HG02870 (cell line): ENCODE measurements around the gene PNMA8C.
"Not testable (repeated sequence)": the region's sequence is repeated elsewhere in the genome, so short reads cannot be mapped to it uniquely, and the experiment has no call there.

Experiments used
- ATAC-seq: cut with Tn5 transposase; IDR thresholded peaks from one replicate; pipeline ENCODE4 v1.9.1; 2021; ENCODE audit warnings: mild to moderate bottlenecking, moderate library complexity; ENCODE audit not compliant: unreplicated experiment

Gene PNMA8C

DNA sequence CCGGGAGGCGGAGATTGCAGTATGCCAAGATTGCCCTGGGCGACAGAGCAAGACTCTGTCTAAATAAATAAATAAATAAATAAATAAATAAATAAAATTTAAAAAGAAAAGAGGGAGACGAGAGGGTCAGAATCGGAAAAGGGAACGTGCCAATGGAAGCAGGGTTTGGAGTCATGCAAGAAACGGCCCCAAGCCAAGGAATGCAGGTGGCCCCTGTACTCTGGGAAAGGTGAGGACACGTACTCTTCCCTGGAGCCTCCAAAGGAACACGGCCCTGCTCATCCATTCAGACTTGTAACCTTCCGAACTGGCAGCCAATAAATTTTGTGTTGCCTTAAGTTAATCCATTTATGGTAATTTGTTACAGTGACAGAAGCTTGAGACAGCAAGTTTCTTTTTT, 19.9 kb upstream of the PNMA8C start:
- ATAC-seq = no peak

DNA sequence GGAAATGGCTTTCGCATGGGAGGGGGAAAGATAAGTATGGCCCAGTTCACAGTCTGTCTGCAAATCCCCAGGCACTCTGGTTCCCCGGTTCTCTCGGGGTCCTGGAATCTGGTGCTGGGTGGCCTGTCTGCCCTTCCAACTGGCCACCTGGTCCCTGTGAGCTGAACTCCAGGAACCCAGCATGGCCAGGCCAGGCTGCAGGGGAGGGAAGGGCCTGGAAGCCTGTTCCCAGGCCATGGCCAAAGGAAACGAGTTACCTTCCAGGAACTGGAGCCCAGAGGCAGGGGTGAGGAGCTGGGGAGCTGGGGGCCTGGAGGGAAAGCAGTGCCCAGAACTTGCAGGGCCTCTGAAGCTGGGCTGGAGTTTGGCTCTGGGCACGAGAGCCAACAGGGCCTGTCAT, 19.1 kb upstream of the PNMA8C start:
- no peak for ATAC-seq

DNA sequence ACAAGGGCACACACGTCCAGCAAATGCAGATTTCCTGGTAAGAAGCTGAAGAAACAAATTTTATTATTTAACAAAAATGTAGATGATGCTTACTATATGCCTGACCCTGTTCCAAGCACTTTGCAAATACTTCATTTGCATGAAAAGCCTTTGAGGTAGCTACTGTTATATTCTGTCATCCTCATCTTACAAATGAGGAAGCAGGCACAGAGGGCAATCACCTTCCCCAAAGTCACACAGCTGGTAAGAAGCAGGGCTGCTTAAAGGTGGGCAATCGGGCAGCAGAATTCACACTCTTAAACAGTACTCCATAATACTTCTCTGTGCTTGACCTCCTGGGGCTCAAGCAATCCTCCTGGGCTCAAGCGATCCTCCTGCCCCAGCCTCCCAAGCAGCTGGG, 18.3 kb upstream of the PNMA8C start:
- ATAC-seq = no peak

DNA sequence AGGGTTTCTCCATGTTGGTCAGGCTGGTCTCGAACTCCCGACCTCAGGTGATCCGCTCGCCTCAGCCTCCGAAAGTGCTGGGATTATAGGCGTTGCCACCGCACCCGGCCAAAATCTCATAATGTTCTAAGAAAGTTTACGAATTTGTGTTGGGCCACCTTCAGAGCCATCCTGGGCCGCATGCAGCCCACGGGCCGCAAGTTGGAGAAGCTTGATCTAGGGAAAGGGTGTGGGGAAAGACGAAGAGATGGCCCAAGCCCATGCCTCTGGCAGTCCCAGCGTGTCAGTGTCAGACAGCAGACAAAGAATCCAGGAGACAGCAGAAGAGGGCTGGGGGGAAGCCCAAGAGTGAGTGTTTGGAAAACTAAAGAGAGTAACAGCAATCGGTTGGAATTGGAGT, 17.3 kb upstream of the PNMA8C start:
- no peak for ATAC-seq

DNA sequence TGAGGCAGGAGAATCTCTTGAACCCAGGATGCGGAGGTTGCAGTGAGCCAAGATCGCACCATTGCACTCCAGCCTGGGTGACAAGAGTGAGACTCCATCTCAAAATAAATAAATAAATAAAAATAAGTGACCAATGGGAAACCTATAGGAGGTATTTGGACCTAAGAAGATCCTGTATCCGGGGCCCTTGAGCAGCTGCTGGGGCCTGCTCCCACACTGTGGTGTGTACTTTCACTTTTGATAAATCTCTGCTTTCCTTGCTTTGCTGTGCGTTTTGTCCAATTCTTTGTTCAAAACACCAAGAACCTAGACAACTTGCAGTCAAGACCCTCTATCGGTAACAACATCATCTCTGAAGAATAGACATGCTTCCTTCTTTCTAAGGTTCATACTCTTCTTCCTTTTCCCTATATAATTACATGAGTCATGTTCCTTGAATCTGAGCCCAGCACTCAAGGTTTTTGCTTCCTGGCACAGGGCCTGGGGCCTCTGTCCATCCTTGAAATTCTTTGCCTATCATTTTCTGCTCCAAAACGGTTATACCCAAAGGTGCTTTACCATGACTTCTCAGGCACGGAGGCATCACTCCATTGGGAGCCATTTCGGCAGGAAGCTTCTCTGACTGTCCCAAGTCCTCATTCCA, 14.2 kb upstream of the PNMA8C start:
- ATAC-seq = no peak

DNA sequence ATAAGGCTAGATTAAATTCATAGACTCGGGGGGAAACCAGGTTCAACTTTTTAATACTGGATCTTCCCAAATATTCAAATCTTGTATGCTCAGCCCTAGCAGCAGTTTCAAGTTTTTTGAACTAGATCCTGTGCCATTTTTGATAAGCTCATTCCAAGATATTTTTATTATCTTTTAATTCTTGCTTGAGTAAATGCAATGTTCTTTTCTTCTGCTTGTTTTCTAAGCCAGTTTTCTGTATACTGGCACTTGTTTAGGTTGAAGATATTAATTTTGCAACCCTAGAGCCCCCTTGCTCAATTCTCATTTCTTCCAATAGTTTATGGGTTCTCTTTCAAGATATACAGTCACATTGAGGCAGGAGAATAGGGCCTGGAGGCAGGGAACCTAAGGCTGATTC, 13.1 kb upstream of the PNMA8C start:
- no peak for ATAC-seq

DNA sequence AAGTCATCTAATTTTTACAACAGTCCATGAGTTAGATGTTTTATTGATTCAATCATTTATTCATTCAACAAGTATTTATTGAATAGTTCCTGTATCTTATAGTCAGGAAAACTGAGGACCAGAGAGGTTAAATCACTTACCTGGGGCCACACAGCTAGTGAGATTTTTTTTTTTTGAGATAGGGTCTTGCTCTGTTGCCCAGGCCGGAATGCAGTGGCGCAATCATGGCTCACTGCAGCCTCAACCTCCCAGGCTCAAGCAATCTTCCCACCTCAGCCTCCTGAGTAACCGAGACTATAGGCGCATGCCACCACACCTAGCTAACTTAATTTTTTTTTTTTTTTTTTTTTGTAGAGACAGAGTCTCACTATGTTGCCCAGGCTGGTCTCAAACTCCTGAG, 7.0 kb upstream of the PNMA8C start:
- not testable (repeated sequence) for ATAC-seq

DNA sequence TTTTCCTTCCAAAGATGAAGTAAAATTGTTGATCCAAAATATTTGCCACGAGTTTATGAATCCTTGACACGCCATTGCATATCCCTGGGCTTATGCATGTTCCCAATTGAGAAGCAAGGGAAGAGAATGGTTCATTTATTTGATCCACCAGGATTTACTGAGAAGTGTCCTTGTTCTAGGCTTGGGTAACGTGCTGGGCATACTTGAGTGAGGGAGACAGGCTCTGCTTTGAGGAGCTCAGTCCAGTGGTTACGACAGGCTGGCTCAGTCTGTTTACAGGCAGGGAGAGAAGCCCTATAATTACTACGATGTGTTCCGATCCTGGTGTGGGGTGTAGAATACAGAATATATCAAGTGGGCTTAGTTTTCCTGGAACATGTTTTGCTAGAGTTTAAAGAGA, 6.3 kb upstream of the PNMA8C start:
- no peak for ATAC-seq

DNA sequence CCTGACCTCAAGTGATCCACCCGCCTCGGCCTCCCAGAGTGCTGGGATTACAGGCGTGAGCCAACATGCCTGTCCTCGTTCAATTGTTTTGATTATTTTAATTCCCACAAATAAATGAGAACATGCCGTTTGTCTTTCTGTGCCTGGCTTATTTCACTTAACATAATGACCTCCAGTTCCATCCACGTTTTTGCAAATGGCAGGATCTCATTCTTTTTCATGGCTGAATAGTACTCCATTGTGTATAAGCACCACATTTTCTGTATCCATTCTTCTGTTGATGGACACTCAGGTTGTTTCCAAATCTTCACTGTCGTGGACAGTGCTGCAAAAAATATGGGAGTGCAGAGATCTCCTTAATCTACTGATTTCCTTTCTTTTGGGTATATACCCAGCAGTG, 4.7 kb upstream of the PNMA8C start:
- not testable (repeated sequence) for ATAC-seq

DNA sequence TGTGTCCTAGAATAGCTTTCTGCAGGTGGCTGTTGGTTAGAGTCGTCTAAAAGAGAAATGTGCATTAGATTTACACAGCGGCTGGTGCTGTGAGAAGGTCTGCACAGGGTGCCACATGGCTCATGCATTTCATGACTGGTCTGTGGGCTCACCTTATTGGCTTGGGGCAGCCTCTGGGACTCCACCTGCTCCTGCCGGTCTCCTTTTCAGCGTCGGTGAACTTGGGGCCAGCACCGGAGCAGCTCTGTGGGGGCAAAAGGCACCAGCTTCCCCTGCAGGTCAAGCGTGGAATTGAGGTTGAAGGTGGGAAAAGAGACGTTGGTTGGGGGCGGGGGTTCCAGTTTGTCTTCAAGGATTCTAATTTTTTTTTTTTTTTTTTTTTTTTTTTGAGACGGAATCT, 3.1 kb upstream of the PNMA8C start:
- ATAC-seq = no peak

DNA sequence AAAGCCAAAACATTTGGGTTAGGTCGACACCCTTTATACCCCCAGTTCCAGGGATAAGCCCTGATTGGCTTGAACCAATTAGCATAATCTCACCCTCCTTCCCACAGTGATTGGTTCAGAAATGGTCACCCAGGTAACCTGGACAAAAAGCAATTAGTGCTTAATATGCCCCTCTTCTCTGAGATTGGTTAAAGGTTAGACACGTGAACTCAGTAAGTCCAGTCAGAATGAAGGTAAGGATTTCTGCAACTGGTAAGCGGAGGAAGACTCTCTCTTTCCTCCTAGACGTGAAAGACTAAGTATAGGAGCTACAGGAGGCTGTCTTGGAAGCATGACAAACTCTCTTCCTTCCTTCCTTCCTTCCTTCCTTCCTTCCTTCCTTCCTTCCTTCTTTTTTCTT, 1.3 kb upstream of the PNMA8C start:
- no peak for ATAC-seq

DNA sequence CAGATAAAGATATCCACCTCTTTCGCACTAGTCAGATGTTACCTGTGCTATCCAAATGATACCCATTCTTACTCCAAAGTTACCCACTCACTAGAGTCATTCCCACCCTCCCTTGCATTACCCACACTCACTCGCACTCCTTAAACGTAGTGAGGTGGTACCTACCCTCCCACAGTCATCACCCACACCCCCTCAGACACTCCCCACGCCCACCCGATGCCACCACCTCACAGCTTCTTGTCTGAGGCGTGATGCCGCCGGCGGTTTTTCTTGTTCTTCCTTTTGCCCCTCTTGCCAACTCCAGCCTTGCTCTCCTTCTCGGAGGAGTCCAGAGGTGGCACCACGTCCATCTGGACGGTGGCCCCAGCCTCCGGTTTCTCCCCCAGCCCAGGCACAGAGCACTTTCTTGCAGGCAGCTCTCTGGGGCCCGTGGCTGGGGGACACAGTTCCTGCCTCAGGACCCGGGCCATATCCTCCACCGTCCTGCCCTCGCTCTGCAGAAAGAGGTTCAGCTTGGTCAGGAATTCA, 1.2 kb downstream of the PNMA8C start:
- no peak for ATAC-seq

DNA sequence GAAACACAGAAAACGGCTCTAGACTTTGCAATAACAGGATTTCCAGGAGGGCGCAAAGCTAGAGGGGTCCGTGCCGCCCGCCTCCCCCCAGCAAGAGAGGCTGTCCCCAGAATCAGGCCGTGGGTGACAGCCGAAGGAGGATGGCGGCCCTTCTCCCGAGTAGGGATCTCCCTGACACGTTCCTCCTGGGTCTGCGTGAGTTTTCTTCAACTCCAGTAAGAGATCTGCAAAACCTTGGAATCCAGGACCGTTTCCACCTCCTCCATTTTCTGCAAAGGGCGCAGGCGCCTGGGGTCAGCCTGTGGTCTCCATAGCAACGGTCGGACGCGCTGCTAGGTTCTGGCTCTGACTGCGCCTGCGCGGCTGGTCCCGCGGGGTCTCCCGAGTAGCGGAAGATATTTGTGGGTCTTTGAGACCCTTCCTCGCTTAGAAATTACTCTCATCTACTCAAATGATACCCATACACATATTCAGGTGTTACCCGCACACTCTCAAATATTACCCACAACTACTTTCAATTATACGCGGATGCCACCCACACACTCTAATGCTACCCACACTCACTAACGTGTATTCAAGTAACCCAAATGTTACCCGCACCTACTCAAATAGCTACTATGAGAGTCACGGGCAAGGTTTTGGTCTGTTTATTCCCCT, 2.1 kb downstream of the PNMA8C start:
- no peak for ATAC-seq

DNA sequence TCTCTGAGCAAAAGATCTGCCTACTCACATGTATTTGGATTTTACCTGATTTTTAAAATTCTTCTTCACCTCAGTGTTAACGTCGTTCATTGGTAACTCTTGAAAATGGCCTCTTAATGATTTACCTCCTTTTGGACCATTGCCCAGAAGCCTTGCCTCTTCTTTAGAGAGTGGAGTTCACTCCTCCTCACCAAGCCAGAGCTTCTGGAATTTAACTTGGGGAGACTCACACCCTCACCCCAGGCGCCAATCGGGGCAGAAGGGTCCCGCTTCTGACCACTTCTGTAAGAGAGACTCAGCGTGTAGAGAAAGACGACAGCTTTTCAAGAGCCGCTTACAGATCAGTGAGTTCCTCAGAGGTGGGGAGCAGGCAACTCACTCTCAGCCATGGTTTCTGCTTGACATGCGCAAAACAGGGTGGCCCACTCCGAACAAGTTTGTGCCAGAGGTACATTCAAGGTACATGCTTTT, 2.7 kb downstream of the PNMA8C start:
- no peak for ATAC-seq

DNA sequence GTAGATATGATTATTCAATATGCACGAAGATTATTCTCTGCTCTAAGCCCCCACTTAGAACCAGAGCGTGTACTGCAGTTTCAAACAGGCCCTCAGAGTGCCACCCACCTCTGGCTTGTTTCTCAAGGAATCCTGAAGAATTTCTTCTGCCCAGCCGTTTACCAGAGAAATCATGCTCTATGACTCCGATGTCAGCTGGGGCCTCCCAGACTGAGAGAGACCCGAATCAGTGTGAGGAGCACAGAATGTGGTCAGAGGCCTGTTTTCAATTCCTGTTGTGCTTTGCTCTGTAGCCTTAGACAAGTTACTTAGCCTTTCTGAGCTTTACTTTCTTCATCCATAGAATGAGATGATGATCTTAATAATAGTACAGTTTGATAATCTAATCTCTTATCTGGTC, 5.5 kb downstream of the PNMA8C start:
- no peak for ATAC-seq

DNA sequence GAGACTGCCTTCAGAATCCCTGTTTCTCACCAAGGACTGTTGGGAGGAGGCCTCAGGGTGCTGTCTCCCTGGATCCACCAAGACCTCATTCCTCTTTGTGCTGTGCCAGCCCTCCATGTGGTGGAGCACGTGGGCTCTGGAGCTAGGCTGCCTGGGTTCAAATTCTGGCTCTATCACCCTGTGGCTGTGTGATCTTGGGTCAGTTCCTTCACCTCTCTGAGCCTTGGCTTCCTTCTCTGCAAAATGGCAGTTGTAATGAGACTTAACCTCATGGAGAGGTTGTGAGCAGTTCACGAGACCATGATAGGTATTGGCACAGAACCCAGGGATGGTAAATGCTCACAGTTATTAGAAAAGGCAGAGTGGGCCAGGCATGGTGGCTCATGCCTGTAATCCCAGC, 6.4 kb downstream of the PNMA8C start:
- ATAC-seq = no peak

DNA sequence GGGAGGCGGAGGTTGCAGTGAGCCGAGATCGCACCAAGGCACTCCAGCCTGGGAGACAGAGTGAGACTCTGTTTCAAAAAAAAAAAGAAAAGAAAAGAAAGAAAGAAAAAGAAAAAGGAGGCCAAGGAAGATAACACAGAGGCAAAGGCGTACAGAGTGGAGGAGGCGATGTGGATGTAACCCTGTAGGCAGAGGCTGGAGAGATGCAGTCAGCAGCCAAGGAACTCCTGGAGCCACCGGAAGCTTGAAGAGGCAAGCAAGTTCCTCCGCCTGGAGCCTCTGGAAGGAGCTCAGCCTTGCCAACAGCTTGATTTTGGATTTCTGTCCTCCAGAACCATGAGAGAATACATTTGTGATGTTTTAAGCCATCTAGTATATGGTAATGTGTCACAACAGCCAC, 8.7 kb downstream of the PNMA8C start:
- no peak for ATAC-seq

DNA sequence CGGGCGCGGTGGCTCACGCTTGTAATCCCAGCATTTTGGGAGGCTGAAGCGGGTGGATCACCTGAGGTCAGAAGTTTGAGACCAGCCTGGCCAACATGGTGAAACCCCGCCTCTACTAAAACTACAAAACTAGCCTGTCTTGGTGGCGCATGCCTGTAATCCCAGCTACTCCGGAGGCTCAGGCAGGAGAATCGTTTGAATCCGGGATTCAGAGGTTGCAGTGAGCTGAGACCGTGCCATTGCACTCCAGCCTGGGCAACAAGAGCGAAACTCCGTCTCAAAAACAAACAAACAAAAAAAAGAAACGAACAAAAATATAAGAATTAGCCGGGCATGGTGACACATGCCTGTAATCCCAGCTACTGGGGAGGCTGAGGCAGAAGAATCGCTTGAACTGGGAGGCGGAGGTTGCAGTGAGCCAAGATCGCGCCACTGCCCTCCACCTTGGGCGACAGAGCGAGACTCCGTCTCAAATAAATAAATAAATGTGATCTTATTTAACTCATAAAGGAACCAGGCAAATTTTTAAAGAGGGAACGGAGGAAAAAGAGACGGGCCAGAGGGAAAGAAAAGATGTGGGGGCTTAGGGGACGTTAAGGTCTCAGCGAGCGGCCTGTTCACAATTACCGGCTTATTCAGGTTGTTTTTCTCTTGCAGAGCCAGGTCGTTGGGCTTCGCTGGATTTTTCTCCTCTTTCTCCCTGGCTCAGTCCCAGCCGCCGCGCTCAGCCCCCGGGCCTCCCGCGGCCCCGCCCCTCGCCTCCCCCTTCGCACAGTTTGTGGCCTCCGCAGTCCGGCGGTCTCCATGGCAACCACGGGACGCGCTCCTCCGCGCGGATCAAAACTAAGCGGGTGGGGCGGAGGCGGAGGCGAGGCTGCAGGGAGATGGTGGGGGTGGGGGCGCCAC, 12.7 kb downstream of the PNMA8C start:
- not testable (repeated sequence) for ATAC-seq

DNA sequence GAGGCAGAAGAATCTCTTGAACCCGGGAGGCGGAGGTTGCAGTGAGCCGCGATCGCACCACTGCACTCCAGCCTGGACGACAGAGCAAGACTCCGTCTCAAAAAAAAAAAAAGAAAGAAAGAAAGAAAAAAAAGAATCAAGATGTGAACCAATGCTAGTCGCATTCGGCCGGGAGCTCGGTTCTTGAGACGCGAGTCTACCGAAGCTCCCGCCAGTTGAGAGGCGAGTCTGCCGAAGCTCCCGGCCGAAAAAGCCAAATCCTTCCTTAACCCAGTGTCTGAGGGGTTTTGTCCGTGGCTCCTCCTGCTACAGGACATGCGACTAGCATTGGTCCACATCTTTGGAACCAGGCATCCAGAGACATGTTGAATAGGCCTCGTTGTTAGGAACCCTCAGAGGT, 13.8 kb downstream of the PNMA8C start:
- not testable (repeated sequence) for ATAC-seq

DNA sequence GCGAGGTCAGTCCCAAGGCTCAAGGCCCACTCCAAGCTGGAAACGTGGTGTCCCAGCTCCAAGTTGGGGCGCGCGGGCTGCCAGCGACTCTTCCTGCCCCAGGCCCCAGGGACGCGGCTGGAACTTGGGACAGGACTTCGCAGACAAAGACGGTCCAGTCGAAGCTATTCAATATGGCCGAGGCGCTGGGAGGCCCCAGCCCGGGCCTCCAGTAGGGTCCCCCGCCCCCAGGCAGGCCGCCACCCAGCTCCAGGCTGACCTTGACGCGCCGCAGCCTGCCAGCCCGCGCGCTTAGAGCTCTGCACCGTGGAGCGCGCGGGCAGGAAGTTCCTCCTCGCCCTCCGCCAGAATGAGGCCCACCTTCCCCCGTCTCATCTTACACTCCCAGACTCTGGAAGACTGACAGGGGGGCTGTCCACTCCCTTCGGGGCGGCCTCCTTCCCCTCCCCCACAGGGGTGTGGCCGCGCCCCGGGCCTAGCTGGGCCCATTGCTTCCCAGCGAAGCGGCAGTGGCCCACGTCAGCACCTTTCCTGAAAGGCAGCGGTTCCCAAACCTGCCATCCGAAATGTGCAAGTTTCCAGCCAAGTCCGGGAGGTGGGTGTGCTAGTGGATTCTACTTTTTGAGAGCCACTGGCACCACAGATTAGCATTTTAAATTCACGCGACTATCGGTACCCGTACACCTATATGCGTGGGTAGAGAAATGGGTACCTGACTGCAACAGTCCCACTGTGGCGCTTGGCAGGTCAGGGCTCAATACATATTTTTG, 15.3 kb downstream of the PNMA8C start, which contains the start of gene CCDC8:
Gene CCDC8, minus strand, starts transcription at position 303 of the 770 bp plus-strand sequence. CDS start 754 bp downstream, outside the sequence.
- ATAC-seq = no peak
